ENCODE results near the gene SPRR4.

- TF ChIP-seq, protein P1, sequence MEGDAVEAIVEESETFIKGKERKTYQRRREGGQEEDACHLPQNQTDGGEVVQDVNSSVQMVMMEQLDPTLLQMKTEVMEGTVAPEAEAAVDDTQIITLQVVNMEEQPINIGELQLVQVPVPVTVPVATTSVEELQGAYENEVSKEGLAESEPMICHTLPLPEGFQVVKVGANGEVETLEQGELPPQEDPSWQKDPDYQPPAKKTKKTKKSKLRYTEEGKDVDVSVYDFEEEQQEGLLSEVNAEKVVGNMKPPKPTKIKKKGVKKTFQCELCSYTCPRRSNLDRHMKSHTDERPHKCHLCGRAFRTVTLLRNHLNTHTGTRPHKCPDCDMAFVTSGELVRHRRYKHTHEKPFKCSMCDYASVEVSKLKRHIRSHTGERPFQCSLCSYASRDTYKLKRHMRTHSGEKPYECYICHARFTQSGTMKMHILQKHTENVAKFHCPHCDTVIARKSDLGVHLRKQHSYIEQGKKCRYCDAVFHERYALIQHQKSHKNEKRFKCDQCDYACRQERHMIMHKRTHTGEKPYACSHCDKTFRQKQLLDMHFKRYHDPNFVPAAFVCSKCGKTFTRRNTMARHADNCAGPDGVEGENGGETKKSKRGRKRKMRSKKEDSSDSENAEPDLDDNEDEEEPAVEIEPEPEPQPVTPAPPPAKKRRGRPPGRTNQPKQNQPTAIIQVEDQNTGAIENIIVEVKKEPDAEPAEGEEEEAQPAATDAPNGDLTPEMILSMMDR (IDR thresholded peaks at IDR 0.05; ENCODE audit: low read depth, low read length): no peak
- TF ChIP-seq POLR2A (IDR thresholded peaks at IDR 0.05; ENCODE audit: extremely low read depth, insufficient read length) (no peak), MYC (IDR thresholded peaks at IDR 0.05; ENCODE audit: low read depth, low read length) (no peak)
- TF ChIP-seq, protein P2, sequence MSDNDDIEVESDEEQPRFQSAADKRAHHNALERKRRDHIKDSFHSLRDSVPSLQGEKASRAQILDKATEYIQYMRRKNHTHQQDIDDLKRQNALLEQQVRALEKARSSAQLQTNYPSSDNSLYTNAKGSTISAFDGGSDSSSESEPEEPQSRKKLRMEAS (IDR thresholded peaks at IDR 0.05; ENCODE audit: low read depth, low read length): no peak
These were observed 1.9 kb downstream of the SPRR4 start for GRCh38 chr1:152972196-152972886.

Data from NB4 (cell line).